ENCODE data around the gene ABCC3. TPM values are rescaled to one million over a fixed set of nuclear protein-coding genes. Genes with fewer than 3 reads are reported as not detected.

ABCC3 gene
- total RNA-seq, 3 donors from 2014 or later, result 166 to 453 (median 211) TPM

- Histone ChIP-seq H3K9me3 (no peaks in the 10 kb centered on the region), H3K4me1 (ENCODE audit: low read depth) (peaks cover 44% of the 10 kb centered on the region), H3K36me3 (ENCODE audit: low read depth) (no peaks in the 10 kb centered on the region), H3K4me3 (no peak overlapping the region)
- DNase-seq (peak in 2 of 3 donors; percentile 36 to 50), ATAC-seq (peak; percentile 9)
- no peak for TF ChIP-seq CTCF (IDR thresholded peaks at IDR 0.05)
- intact Hi-C loops (cut with DNase I, micrococcal nuclease), result no loop called here
Observed at GRCh38 chr17:50640686-50641351, 6.1 kb downstream of the ABCC3 start.

GRCh38 chr17:50641357-50641756, 6.7 kb downstream of the ABCC3 start:
- intact Hi-C loops (cut with DNase I, micrococcal nuclease), result no loop called here
- H3K36me3 ChIP-seq (ENCODE audit: low read depth), result no peaks in the 10 kb centered on the region
- TF ChIP-seq CTCF (IDR thresholded peaks at IDR 0.05), result no peak
- peaks cover 43% of the 10 kb centered on the region for H3K4me1 ChIP-seq (ENCODE audit: low read depth)
- no peaks in the 10 kb centered on the region for H3K9me3 ChIP-seq
- DNase-seq (peak in 1 of 3 donors; percentile 12), ATAC-seq (no peak)
- H3K4me3 ChIP-seq, result no peak overlapping the region

- no peaks in the 10 kb centered on the region for H3K36me3 ChIP-seq (ENCODE audit: low read depth)
- intact Hi-C loops (cut with DNase I, micrococcal nuclease), result no loop called here
- peaks cover 35% of the 10 kb centered on the region for H3K4me1 ChIP-seq (ENCODE audit: low read depth)
- DNase-seq (peak in 2 of 3 donors; percentile 26 to 42), ATAC-seq (no peak)
- TF ChIP-seq CTCF (IDR thresholded peaks at IDR 0.05), result no peak
- H3K9me3 ChIP-seq, result no peaks in the 10 kb centered on the region
- H3K4me3 ChIP-seq, result no peak overlapping the region
Observed at GRCh38 chr17:50642071-50642721, 7.5 kb downstream of the ABCC3 start.

- H3K9me3 ChIP-seq, result no peaks in the 10 kb centered on the region
- H3K4me1 ChIP-seq (ENCODE audit: low read depth), result peaks cover 28% of the 10 kb centered on the region
- TF ChIP-seq CTCF (IDR thresholded peaks at IDR 0.05), result no peak
- no peak overlapping the region for H3K4me3 ChIP-seq
- intact Hi-C loops (cut with DNase I, micrococcal nuclease), result no loop called here
- H3K36me3 ChIP-seq (ENCODE audit: low read depth), result no peaks in the 10 kb centered on the region
- no peak for ATAC-seq
- peak in 2 of 3 donors; percentile 22 to 43 for DNase-seq
Observed at GRCh38 chr17:50642722-50643656, 8.3 kb downstream of the ABCC3 start.

GRCh38 chr17:50645748-50646682, 11.3 kb downstream of the ABCC3 start:
- no peaks in the 10 kb centered on the region for H3K36me3 ChIP-seq (ENCODE audit: low read depth)
- ATAC-seq (no peak), DNase-seq (peak in 2 of 3 donors; percentile 6 to 27)
- peaks cover 6% of the 10 kb centered on the region for H3K4me1 ChIP-seq (ENCODE audit: low read depth)
- intact Hi-C loops (cut with DNase I, micrococcal nuclease), result no loop called here
- no peaks in the 10 kb centered on the region for H3K9me3 ChIP-seq
- H3K4me3 ChIP-seq, result no peak overlapping the region
- TF ChIP-seq CTCF (IDR thresholded peaks at IDR 0.05), result no peak

Measured in mucosa of descending colon (tissue), 3 donors.